Body of pancreas (tissue), 4 donors: ENCODE data around the gene GRIA4. TPM values are rescaled to one million over a fixed set of nuclear protein-coding genes. Genes with fewer than 3 reads are reported as not detected.

ENCODE experiments used
- ATAC-seq: fragments of 150-250 bp; one replicate; pipeline ENCODE4 v1.9.1; 2016
- DNase-seq, 4 donors: peaks; one replicate each; pipeline ENCODE4 v3.0.0-alpha.2; 2019
- H3K27ac ChIP-seq, 4 donors: fragments of 200-600 bp; sonication (generic); 1 replicate in 3 of 4; 2 replicates in 1 of 4; pipeline versions ENCODE4 v1.5.1 to v1.6.1; 2016 to 2019; ENCODE audit warnings: mild to moderate bottlenecking in 1 of 4, mixed read lengths in 1 of 4, moderate library complexity in 1 of 4
- H3K27me3 ChIP-seq, 2 donors: fragments of 200-600 bp; sonication (generic); one replicate each; pipeline ENCODE4 v1.6.0; 2016; ENCODE audit warnings: mild to moderate bottlenecking in 1 of 2
- H3K36me3 ChIP-seq, 2 donors: fragments of 200-600 bp; sonication (generic); replicated peaks in 1 of 2; 2 replicates each; pipeline ENCODE4 v1.5.1; 2016; ENCODE audit warnings: low read depth in 2 of 2; ENCODE audit not compliant: insufficient read depth in 1 of 2
- H3K4me1 ChIP-seq: fragments of 200-600 bp; sonication (generic); one replicate; pipeline ENCODE4 v1.6.0; 2016
- H3K4me3 ChIP-seq, 2 donors: fragments of 200-600 bp; sonication (generic); 1 replicate in 1 of 2; 2 replicates in 1 of 2; pipeline ENCODE4 v1.5.1; 2016 to 2019
- H3K9me3 ChIP-seq, 3 donors: fragments of 200-600 bp; sonication (generic); 1 replicate in 2 of 3; 2 replicates in 1 of 3; pipeline ENCODE4 v1.5.1; 2016
- POLR2A ChIP-seq, 3 donors: fragments of 450-650 bp; IDR thresholded peaks; one replicate each; pipeline ENCODE4 v1.6.1; 2016; ENCODE audit warnings: antibody characterized with exemption in 3 of 3, mild to moderate bottlenecking in 2 of 3
- WGBS, 2 donors: methylation state at CpG; one replicate each; pipeline ENCODE4 v1.1.5; 2017; 5-methylcytosine and 5-hydroxymethylcytosine counted together
- intact Hi-C: fragments of 100-400 bp; cut with DNase I; formaldehyde crosslinking; loops from one replicate; pipeline ENCODE4 v1.15.1; 2023
- total RNA-seq, 2 donors: library from RNA; depleted of rRNA; stranded (reverse); fragments of >200 nt; gene quantifications; one replicate each; pipeline ENCODE4 v1.1.0, GENCODE V29; 2016
- TF ChIP-seq, protein P1 (sequence below), 7 experiments: fragments of 450-650 bp in 4 of 7; fragments of 200-600 bp in 3 of 7; sonication (generic) in 3 of 7; IDR thresholded peaks; one replicate each; pipeline ENCODE4 v1.5.1; 2016 to 2019; ENCODE audit warnings: antibody characterized with exemption in 7 of 7

GRIA4 gene
- total RNA-seq, 2 donors from 2014 or later = 0.26 TPM; not detected in 1

DNA sequence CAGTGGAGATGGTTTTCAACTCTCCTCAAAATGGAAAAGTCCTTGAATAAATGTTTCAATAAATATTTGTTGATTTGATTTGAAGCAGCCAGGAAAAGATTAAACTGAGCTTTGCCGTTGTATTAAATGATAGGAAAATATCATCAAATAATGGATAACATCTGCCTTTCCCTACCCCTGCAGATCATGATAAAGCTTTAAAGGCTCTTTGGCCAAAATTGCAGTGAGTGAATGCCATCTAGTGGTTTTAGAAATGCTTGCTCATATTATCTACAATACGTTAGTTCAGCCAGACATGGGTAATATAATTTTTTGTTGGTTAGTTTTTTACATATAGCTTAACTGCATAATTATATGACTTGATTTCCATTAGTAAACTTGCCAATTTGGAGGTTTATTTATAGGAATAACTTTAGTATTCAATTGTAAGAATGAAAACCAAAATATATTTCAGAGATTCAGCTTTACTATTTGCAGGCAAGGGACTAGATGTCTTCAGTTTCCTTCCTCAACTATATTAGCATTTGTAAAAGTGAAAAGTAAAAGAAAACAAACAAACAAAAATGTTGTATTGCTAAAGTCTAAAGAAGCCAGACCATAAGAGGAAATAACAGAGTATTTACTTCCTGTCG lies 253.0 kb downstream of the GRIA4 start:
- Histone ChIP-seq H3K4me3 (no peak overlapping the region), H3K27me3 (no peaks in the 10 kb centered on the region), H3K4me1 (no peaks in the 10 kb centered on the region), H3K27ac (no peak overlapping the region), H3K36me3 (no peaks in the 10 kb centered on the region), H3K9me3 (no peaks in the 10 kb centered on the region)
- TF ChIP-seq POLR2A (IDR thresholded peaks at IDR 0.05) = no peak
- TF ChIP-seq, protein P1, sequence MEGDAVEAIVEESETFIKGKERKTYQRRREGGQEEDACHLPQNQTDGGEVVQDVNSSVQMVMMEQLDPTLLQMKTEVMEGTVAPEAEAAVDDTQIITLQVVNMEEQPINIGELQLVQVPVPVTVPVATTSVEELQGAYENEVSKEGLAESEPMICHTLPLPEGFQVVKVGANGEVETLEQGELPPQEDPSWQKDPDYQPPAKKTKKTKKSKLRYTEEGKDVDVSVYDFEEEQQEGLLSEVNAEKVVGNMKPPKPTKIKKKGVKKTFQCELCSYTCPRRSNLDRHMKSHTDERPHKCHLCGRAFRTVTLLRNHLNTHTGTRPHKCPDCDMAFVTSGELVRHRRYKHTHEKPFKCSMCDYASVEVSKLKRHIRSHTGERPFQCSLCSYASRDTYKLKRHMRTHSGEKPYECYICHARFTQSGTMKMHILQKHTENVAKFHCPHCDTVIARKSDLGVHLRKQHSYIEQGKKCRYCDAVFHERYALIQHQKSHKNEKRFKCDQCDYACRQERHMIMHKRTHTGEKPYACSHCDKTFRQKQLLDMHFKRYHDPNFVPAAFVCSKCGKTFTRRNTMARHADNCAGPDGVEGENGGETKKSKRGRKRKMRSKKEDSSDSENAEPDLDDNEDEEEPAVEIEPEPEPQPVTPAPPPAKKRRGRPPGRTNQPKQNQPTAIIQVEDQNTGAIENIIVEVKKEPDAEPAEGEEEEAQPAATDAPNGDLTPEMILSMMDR (IDR thresholded peaks at IDR 0.05) = peak; percentile 15 to 77 (median 74)
- DNase-seq (peak in 1 of 4 donors; percentile 5), ATAC-seq (peak; percentile 72)
- WGBS, 2 donors = 16 to 20% methylated on average over 3 of the region's 3 CpGs
- intact Hi-C loops = no loop called here

DNA sequence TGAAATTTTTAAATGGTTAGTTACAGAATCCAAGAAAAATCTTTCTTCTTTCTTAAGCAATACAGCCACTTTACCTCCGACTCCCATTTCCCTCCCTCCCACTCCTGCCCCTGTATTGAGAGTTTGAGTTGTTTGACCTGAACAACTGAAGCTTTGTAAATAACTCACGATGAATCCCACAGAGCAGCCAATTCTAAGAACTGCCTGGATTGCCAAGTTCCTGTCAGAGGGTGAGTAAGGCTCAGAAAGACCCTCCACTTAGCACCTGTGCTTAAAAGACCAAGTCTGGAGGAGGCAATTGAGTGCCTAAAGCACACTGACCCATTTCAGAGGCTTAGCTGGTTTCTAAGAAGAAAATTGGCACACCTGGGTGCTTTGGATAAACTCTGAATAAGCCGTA lies 253.7 kb downstream of the GRIA4 start:
- intact Hi-C loops = no loop called here
- 34 to 36% methylated on average over 3 of the region's 3 CpGs for WGBS, 2 donors
- Histone ChIP-seq H3K4me3 (no peak overlapping the region), H3K36me3 (no peaks in the 10 kb centered on the region), H3K9me3 (no peaks in the 10 kb centered on the region), H3K27ac (no peak overlapping the region), H3K27me3 (no peaks in the 10 kb centered on the region), H3K4me1 (no peaks in the 10 kb centered on the region)
- no peak for ATAC-seq
- DNase-seq = no peak
- TF ChIP-seq, protein P1 (IDR thresholded peaks at IDR 0.05) = no peak
- no peak for TF ChIP-seq POLR2A (IDR thresholded peaks at IDR 0.05)

DNA sequence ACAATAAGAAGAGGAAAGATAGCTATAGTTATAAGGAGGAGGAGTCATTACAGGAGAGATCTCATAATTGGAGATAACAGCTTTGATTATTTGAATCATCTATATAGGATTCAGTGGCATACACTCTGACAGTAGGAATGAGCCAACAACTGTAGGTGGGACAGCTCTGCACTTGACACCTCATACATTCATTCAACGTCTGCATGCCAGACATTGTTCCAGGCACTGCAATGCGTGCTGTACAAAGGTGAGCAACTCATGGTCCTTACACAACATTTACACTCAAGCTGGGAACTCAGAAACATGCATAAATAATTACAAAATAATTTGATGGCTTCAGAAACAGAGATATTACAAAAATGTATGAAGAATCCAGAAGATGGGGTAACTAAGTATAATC lies 257.9 kb downstream of the GRIA4 start:
- TF ChIP-seq, protein P1 (IDR thresholded peaks at IDR 0.05) = no peak
- TF ChIP-seq POLR2A (IDR thresholded peaks at IDR 0.05) = no peak
- intact Hi-C loops = no loop called here
- Histone ChIP-seq H3K9me3 (no peaks in the 10 kb centered on the region), H3K27ac (no peak overlapping the region), H3K27me3 (no peaks in the 10 kb centered on the region), H3K4me1 (no peaks in the 10 kb centered on the region), H3K4me3 (no peak overlapping the region), H3K36me3 (no peaks in the 10 kb centered on the region)
- WGBS, 2 donors = 34 to 48% methylated on average over 2 of the region's 2 CpGs
- DNase-seq (no peak), ATAC-seq (no peak)

DNA sequence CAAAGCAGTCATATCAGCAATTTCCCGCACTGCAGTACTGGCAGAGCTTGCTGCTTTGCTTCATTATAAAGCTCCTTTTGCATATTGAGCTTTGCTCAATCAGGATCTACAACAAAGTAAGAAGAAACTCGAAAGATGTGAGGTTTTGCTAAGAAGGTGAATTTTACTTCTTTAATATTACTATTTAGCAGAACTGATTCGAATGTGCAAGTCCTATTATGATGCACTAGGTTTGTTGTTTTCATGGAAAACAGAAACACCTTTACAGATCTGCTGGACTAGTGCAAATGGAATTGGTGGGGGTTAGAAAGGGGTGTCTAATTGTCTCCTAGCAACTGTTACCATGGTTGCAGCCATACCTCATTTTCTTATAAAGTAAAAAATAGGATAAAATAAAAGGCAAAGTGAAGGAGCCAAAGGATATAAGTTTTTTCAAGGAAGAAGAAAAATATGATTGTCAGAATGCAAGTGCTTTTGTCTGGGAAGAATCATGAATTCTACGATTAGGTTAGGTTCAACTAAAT lies 259.0 kb downstream of the GRIA4 start:
- 55 to 56% methylated on average over 4 of the region's 4 CpGs for WGBS, 2 donors
- ATAC-seq (no peak), DNase-seq (no peak)
- no peaks in the 10 kb centered on the region for H3K36me3 ChIP-seq
- intact Hi-C loops = no loop called here
- no peaks in the 10 kb centered on the region for H3K9me3 ChIP-seq
- TF ChIP-seq, protein P1 (IDR thresholded peaks at IDR 0.05) = no peak
- TF ChIP-seq POLR2A (IDR thresholded peaks at IDR 0.05) = no peak
- H3K4me1 ChIP-seq = no peaks in the 10 kb centered on the region
- no peaks in the 10 kb centered on the region for H3K27me3 ChIP-seq
- H3K4me3 ChIP-seq = no peak overlapping the region
- H3K27ac ChIP-seq = no peak overlapping the region
